IPS-20b (cell line): ENCODE data around the gene UBXN11.
"Not testable (repeated sequence)": the region's sequence is repeated elsewhere in the genome, so short reads cannot be mapped to it uniquely, and the experiment has no call there.

Experiments
- H3K27ac ChIP-seq: one replicate; pipeline ENCODE4 v1.5.1; 2013; ENCODE audit warnings: low read length
- H3K27me3 ChIP-seq: 2 replicates; pipeline ENCODE4 v1.6.1; 2013; ENCODE audit warnings: mild to moderate bottlenecking, low read length, inconsistent platforms; ENCODE audit not compliant: insufficient read depth
- H3K36me3 ChIP-seq: 2 replicates; pipeline ENCODE4 v1.6.1; 2013; ENCODE audit warnings: low read depth, mild to moderate bottlenecking, inconsistent platforms, low read length, moderate library complexity; ENCODE audit not compliant: insufficient read depth
- H3K4me1 ChIP-seq: 2 replicates; pipeline ENCODE4 v1.6.1; 2013; ENCODE audit warnings: mild to moderate bottlenecking, control low read depth, inconsistent platforms, low read length, moderate library complexity; ENCODE audit not compliant: insufficient read depth
- H3K4me3 ChIP-seq: 2 replicates; pipeline ENCODE4 v1.5.1; 2013; ENCODE audit warnings: mild to moderate bottlenecking, low read length, inconsistent platforms
- H3K9ac ChIP-seq: 2 replicates; pipeline ENCODE4 v1.6.1; 2013; ENCODE audit warnings: low read depth, mild to moderate bottlenecking, inconsistent platforms, low read length, moderate library complexity
- H3K9me3 ChIP-seq: 2 replicates; pipeline ENCODE4 v1.6.1; 2013; ENCODE audit warnings: mild to moderate bottlenecking, low read depth, low read length, inconsistent platforms; ENCODE audit not compliant: insufficient read depth

The UBXN11 gene

GRCh38 chr1:26317612-26318337 lies 11.3 kb upstream of the UBXN11 start, which contains the start of gene CD52:
Gene CD52, plus strand, starts transcription at chr1:26317958. Its CDS starts 60 bp downstream, at chr1:26318018.
- H3K36me3 ChIP-seq = peaks cover 16% of the 10 kb centered on the region
- H3K9ac ChIP-seq = peak within 1 kb of the TSS; percentile 29; the same call in 1 of the 2 replicates
- no peak within 1 kb of the TSS for H3K4me3 ChIP-seq
- peaks cover 13% of the 10 kb centered on the region for H3K4me1 ChIP-seq
- no peaks in the 10 kb centered on the region for H3K9me3 ChIP-seq
- H3K27me3 ChIP-seq = no peaks in the 10 kb centered on the region
- H3K27ac ChIP-seq = no peak within 1 kb of the TSS

DNA sequence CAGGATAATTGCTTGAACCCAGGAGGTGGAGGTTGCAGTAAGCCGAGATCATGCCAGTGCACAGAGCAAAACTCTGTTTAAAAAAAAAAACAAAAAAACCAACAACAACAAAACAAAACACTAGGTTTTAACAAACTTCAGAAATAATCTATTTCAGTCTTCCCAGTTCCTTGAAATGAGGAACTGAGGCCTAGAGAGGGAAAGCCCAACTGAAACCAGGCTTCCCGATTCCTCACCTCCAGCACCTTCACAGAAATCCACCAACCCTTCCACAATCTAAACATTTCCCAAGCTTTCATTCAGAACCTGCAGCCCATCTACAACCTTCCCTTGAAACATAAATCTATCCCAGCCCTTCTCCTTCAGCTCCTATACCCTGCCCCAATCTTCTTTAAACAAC lies 10.7 kb upstream of the UBXN11 start:
- Histone ChIP-seq H3K9me3 (no peaks in the 10 kb centered on the region), H3K9ac (peak overlapping the region; percentile 29; the same call in 1 of the 2 replicates), H3K27ac (no peak overlapping the region), H3K4me1 (peaks cover 13% of the 10 kb centered on the region), H3K27me3 (no peaks in the 10 kb centered on the region), H3K4me3 (no peak overlapping the region), H3K36me3 (0 out of 2 replicates have a peak, but pooled peaks cover 10% of the 10 kb centered on the region)

- no peak overlapping the region for H3K27ac ChIP-seq
- no peak overlapping the region for H3K4me3 ChIP-seq
- H3K9ac ChIP-seq = no peak overlapping the region
- H3K4me1 ChIP-seq = peaks cover 13% of the 10 kb centered on the region
- H3K9me3 ChIP-seq = no peaks in the 10 kb centered on the region
- 0 out of 2 replicates have a peak, but pooled peaks cover 2% of the 10 kb centered on the region for H3K36me3 ChIP-seq
- H3K27me3 ChIP-seq = no peaks in the 10 kb centered on the region
Observed at GRCh38 chr1:26315874-26316850, 9.7 kb upstream of the UBXN11 start.

GRCh38 chr1:26314501-26314900 lies 8.1 kb upstream of the UBXN11 start:
- Histone ChIP-seq H3K4me1 (peaks cover 13% of the 10 kb centered on the region), H3K27me3 (no peaks in the 10 kb centered on the region), H3K36me3 (no peaks in the 10 kb centered on the region), H3K27ac (no peak overlapping the region), H3K9me3 (no peaks in the 10 kb centered on the region), H3K4me3 (no peak overlapping the region), H3K9ac (no peak overlapping the region)

DNA sequence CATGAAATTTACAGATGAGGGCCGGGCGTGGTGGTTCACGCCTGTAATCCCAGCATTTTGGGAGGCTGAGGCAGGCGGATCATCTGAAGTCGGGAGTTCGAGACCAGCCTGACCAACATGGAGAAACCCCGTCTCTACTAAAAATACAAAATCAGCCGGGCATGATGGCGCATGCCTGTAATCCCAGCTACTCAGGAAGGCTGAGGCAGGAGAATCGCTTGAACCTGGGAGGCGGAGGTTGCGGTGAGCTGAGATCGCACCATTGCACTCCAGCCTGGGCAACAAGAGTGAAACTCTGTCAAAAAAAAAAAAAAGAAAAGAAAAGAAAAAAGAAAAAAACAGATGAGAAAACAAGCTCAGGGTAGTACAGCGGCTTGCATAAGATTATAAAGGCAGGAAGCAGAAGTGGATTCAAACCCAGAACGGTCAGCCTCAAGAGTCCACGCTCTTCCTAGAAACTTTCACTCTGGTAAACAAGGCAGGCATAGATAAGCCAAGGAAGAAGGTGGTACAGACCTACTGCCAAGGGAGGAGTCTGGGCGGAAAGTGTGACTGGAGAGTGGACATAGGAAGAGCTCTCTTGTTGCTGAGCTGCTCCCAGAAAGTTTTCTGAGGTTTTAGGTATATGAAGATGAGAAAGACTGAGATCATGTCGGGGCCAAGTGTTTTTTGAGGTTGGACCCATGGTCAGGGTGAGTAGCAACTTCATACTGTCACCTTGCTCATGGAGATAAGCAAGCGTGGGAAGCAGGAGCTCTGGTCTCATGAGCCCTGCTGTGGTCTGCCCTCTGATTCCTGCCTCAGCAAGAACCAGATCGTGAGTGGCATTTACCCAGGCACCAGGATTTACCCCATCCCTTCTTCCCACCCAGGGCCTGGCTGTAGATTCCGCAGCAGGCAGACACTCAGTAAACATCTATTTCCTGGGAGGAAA lies 1.8 kb upstream of the UBXN11 start:
- not testable (repeated sequence) for H3K4me3 ChIP-seq, H3K9me3 ChIP-seq, H3K9ac ChIP-seq, H3K27me3 ChIP-seq, H3K27ac ChIP-seq, H3K36me3 ChIP-seq, H3K4me1 ChIP-seq

DNA sequence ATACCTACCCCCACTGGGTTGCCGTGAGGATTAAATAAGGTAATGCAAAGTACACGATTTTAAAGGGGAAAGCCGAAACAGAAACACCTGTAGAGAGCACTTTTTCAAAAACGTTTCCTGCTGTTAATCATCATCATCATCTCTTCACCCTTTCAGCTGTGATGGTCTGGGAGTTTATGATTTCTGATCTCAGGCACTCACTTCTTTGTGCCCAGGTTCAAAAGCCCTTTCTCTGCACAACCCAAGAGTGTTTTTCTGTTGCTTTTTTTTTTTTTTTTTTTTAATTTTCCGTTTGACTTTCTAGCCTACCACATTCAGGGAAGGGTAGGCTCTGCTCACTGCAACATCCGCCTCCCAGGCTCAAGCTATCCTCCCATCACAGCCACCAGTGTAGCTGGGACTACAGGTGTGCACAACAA lies 936 bp upstream of the UBXN11 start:
- H3K27ac ChIP-seq = peak overlapping the region; percentile 69
- H3K4me1 ChIP-seq = peaks cover 10% of the 10 kb centered on the region
- peak overlapping the region; percentile 90 for H3K4me3 ChIP-seq
- no peaks in the 10 kb centered on the region for H3K36me3 ChIP-seq
- peak overlapping the region; percentile 84; the same call in 1 of the 2 replicates for H3K9ac ChIP-seq
- H3K9me3 ChIP-seq = no peaks in the 10 kb centered on the region
- H3K27me3 ChIP-seq = no peaks in the 10 kb centered on the region

DNA sequence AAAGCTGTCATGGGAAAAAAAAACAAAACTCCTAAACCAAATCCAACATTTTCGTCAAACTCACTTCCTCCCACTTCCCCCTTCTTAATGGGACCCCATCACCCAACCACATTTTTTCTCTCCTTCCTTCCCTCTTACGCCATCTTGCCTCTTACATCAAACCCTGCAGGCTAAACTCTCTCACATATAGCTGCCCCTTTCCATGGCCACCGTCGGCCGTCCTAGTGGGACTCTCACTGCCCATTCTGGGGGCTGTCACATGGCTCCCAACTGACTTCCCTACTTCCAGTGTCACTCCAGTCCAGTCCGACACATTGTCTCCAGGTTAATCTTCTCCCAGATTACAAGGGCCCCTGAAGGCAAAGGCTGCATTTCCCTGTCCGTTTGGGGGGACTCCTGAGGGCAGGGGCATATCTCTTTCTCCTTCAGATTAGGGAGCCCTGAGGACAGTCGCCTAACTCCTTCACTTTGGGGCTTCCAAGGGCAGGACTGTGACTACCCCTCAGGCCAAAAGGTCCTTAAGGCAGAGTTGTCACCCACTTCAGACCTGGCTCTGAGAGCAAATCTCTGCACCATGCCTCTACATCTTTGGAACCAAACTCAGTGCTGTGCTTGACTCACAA lies 658 bp downstream of the UBXN11 start:
- Histone ChIP-seq H3K4me1 (peaks cover 10% of the 10 kb centered on the region), H3K36me3 (no peaks in the 10 kb centered on the region), H3K9me3 (no peaks in the 10 kb centered on the region), H3K27ac (no peak overlapping the region), H3K9ac (peak overlapping the region; percentile 81; the same call in 1 of the 2 replicates), H3K27me3 (no peaks in the 10 kb centered on the region), H3K4me3 (peak overlapping the region; percentile 90)

- no peak overlapping the region for H3K9ac ChIP-seq
- peaks cover 10% of the 10 kb centered on the region for H3K4me1 ChIP-seq
- H3K27ac ChIP-seq = no peak overlapping the region
Observed at GRCh38 chr1:26302733-26303405, 3.6 kb downstream of the UBXN11 start.

GRCh38 chr1:26300578-26301275 lies 5.7 kb downstream of the UBXN11 start:
- H3K4me3 ChIP-seq = no peak overlapping the region
- H3K36me3 ChIP-seq = no peaks in the 10 kb centered on the region
- peaks cover 1% of the 10 kb centered on the region for H3K4me1 ChIP-seq
- H3K27ac ChIP-seq = no peak overlapping the region
- H3K9me3 ChIP-seq = no peaks in the 10 kb centered on the region
- H3K9ac ChIP-seq = no peak overlapping the region
- no peaks in the 10 kb centered on the region for H3K27me3 ChIP-seq

More at GRCh38 chr1:26302733-26303405, 3.6 kb downstream of the UBXN11 start:
- Histone ChIP-seq H3K36me3 (no peaks in the 10 kb centered on the region), H3K4me3 (no peak overlapping the region), H3K9me3 (no peaks in the 10 kb centered on the region), H3K27me3 (no peaks in the 10 kb centered on the region)

GRCh38 chr1:26297791-26298124 lies 8.7 kb downstream of the UBXN11 start:
- Histone ChIP-seq H3K9me3 (no peaks in the 10 kb centered on the region), H3K4me3 (no peak overlapping the region), H3K9ac (no peak overlapping the region), H3K27ac (no peak overlapping the region), H3K36me3 (no peaks in the 10 kb centered on the region), H3K4me1 (no peaks in the 10 kb centered on the region; the same call in 1 of the 2 replicates), H3K27me3 (no peaks in the 10 kb centered on the region)
